Occipital lobe (tissue), 2 donors: ENCODE data around the gene SOWAHC. TPM values are rescaled to one million over a fixed set of nuclear protein-coding genes. Genes with fewer than 3 reads are reported as not detected.
"Not testable (repeated sequence)": the region's sequence is repeated elsewhere in the genome, so short reads cannot be mapped to it uniquely, and the experiment has no call there.

Experiments used
- DNase-seq: peaks from one replicate; lab custom pipeline; 2025; lab: John Stamatoyannopoulos, UW
- total RNA-seq: library from RNA; depleted of rRNA; stranded (reverse); fragments of >200 nt; gene quantifications from one replicate; pipeline ENCODE4 v1.2.3, GENCODE V29; 2014

SOWAHC gene
- total RNA-seq, 1 donor from 2014 or later, result 44.0 TPM

DNA sequence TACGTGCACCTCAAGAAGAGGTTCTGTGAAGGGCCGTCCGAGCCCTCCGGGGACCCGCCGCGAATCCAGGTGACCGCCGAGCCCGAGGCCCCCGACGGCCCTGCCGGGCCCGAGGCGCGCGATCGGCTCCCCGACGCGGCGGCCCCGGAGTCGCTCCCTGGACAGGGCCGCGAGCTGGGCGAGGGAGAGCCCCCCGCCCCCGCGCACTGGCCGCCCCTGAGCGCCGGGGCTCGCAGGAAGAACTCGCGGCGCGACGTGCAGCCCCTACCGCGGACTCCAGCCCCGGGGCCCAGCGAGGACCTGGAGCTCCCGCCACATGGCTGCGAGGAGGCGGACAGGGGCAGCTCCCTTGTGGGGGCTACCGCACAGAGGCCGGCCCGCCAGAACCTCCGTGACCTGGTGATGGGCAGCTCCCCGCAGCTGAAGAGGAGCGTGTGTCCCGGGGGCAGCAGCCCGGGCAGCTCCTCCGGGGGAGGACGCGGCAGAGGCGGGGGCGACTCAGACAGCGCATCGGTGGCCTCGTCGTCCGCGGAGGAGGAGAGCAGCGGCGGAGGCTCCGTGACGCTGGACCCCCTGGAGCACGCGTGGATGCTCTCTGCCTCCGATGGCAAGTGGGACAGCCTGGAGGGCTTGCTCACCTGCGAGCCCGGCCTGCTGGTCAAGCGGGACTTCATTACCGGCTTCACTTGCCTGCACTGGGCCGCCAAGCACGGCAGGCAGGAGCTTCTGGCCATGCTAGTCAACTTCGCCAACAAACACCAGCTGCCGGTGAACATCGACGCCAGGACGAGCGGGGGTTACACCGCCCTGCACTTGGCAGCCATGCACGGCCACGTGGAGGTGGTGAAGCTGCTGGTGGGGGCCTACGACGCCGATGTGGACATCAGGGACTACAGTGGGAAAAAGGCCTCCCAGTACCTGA is 812 bp downstream of the SOWAHC start:
- no peak for DNase-seq

DNA sequence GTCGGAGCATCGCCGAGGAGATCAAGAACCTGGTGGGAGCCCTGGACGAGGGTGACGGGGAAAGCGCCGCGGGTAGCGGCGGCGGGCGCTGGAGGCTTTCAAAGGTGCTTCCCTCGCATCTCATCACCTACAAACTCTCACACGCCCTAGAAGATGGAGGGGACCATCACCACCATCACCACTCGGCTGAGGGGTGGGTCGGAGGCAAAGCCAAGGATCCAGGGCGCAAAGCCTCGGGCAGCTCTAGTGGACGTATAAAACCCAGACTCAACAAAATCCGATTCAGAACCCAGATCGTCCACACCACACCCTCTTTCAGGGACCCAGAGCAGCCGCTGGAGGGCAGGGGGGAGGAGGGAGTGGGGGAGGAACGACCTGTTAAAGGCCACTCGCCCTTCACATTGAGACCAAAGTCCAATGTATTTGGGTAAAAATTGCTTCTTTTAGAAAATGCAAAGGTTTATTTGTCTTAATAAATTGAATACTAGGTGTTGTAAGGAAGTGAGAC is 1.5 kb downstream of the SOWAHC start:
- DNase-seq, result no peak

DNA sequence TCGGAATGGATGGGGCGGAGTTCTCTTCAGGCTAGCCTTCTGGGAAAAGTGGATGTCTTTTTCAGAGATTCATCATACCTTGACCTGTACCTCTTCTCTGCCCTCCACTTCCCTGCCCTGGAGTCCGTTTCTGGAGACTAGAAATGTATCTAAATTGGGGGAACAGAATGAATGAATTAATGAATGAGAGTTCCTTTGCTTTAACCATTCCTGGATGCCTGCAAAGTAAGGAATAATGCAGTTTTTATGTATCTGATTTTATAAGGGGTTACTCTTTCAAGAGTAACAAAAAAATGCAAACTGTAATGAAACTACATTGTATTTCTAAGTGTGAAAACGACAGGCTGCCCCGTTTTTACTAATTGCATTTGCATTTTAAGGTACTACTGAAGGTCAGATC is 2.0 kb downstream of the SOWAHC start:
- DNase-seq, result no peak

DNA sequence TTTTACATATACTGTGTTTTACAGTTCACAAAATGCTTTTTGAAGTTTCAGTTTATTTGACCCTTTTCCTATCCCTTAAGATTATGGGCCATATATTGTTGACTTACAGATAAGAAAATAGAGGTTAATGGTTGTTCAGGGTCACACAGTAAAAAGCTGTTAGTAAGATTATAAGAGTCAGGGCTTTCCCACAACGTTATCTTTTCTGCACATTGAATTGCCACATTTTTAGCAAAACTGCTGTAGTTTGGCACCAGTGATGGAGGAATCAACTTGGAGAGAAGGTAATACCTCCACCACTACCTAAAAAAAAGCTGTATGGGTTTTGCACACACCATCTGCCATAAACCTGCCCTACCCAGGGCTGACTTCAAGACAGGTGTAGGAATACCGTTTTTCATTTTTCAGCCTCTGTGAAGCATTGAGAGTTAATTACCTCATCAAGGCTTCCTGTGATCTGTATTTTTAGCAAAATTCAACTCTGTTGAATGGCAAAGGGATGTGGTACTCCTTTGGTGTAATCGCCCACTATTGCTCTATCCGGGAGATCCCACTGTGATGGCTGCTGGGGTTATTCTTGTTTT is 5.0 kb downstream of the SOWAHC start:
- no peak for DNase-seq

DNA sequence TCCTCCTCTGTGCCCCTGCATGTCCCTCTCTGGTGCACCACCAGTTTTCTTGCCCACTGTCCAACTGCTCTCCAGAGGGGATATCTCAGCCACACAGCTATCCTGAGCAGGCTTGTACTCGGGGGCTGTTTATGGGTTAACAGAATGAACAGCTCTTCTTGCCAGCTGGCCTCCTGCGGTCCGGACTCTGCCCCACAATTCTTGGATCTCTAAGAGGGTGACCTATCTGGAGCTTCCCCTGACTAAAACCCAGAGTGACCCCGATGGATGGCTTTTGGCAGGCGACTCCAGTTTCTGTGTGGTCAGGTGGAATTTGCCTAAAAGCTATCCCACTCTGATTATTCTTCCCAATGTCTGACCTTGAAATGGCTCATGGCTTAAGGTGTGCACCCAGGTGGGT is 9.1 kb downstream of the SOWAHC start:
- DNase-seq, result no peak

DNA sequence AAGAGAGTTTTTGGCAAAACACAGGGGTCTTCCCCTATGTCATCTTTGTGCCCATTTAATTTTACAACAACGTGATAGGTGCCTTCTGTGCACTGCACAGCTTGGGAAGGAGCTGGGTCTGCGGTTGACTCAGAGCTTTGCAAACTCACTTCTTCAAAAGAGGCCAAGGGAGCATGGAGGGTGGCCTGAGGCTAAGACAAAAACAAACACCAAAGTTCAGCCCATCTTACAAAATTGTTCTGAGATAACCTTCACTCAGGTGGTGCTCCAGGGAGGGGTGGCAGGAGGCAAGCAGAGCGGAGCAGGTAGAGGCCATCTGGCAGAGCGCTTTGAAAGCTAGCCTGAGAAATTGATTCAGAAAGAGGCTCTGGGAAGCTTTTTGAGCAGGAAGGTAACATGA is 9.8 kb downstream of the SOWAHC start:
- DNase-seq, result no peak

DNA sequence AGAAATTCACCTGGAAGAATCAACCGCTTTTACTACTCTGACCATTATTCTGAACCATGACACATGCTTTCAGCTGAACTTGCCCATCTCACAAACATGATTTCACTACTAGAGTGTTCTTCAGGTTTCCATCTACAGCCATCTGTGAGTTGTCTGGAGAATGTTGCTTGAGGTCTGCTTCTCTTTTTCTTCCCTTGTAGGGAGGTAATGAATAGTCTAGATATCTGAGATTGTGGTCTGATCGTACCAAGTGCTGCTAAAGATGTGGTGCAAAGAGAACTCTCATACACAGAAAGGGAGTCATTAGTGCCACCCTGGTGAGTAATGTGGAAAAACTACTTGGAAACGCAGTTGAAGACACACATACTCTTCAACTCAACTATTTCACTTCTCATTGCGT is 10.2 kb downstream of the SOWAHC start:
- DNase-seq, result no peak

DNA sequence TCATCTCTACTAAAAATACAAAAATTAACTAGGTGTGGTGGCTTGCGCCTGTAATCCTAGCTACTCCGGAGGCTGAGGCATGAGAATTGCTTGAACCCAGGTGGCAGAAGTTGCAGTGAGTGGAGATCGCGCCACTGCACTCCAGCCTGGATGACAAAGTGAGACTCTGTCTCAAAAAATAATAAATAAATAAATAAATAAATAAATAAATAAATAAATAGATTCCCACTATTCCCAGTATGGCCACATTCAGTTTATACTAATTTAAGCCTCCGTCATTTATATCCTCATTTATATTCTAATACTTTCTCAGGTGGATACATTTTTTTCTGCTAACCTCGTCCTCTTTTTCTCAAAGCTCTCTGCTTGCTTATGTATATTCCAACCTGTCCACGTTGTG is 14.2 kb downstream of the SOWAHC start:
- DNase-seq, result not testable (repeated sequence)

DNA sequence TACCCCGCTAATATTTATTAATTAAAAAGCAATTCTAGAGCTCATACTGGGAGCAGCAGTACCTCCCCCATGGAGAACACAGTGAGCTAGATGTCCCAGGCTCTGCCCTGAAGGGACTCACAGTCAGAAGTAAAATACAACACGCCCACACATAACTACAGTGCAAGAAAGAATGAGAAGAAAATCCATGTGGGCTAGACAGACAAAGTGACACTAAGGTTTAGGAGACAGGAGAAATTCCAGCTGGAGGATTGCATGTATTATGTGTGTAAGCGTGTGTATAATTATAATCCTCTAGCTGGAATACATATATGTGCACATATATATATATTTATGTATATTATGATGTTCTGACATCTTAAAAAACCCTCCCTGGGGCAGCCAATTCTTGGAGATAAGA is 15.7 kb downstream of the SOWAHC start:
- DNase-seq, result no peak

DNA sequence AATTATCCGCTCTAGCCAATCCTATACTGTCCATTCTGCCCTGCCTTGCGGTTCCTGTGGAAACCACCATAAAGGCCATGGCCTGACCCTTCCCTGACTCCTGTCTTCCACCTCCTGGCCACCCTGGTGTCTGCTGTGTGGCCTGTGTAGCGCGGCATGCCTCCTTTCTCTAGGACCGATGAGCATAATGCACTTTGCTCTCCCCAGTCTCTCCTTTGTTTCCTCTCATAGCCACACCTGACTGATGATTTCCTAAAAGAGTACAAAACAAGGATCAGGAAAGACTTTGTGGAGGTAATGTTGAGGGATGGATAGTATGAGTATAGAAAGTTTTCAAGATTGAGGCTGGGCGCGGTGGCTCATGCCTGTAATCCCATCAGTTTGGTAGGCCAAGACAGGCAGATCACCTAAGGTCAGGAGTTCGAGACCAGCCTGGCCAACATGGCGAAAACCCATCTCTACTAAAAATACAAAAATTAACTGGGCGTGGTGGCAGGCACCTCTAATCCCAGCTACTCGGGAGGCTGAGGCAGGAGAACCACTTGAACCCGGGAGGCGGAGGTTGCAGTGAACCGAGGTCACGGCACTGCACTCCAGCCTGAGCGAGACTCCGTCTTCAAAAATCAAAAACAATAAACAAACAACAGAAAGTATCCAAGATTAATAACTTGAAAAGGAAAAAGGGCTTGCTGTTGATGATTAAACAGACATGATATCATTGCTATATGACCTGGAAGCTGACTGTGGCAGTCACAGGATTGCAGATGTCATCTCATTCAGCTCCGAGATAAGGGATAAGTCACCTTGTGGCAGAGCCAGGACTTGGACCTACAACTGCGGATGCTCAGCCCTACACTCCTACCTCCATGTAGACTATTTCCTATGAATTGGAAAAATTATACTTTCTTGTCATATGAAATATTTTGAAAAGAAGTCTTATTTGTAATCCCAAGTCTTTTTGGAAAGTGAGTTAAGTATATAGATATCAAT is 16.6 kb downstream of the SOWAHC start:
- DNase-seq, result no peak

DNA sequence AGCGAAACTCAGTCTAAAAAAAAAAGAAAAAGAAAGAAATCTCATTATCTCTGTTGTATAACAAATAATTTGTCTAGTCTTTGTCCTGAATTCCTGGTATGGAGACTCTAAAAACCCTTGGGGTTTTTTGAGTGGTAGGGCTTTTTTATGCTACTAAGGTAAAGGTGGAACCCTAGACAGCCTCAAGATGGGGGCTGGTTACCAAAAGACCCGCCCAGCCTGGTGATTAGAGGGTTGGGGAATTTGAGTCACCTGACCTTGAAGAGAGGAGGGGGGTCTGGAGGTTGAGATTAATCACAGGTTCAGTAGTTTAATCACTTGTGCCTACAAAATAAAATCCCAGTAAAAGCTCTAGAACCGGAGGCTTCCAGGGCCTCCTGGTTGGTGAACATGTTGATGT is 17.6 kb downstream of the SOWAHC start:
- DNase-seq, result no peak

DNA sequence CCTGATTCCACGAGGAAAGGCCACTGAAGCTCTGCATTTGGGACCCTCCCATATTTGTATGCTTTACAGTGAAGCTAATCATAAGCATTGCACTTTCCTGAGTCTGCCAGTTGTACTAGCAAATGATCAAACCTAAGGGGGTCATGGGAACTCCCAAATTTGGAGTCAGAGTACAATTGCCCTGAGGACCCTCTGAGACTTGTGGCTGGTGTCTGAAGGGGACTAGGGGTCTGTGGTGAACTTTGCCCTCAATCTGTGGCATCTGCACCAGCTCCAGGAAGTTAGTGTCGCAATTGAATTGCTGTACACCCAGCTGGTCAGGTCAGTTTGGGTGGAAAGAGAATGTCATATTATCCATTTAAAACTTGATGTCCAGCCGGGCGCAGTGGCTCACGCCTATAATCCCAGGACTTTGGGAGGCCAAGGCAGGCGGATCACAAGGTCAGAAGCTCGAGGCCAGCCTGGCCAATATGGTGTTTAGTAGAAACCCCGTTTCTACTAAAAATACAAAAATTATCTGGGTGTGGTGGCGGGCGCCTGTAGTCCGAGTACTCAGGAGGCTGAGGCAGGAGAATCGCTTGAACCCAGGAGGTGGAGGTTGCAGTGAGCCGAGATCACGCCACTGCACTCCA is 18.1 kb downstream of the SOWAHC start:
- DNase-seq, result no peak

DNA sequence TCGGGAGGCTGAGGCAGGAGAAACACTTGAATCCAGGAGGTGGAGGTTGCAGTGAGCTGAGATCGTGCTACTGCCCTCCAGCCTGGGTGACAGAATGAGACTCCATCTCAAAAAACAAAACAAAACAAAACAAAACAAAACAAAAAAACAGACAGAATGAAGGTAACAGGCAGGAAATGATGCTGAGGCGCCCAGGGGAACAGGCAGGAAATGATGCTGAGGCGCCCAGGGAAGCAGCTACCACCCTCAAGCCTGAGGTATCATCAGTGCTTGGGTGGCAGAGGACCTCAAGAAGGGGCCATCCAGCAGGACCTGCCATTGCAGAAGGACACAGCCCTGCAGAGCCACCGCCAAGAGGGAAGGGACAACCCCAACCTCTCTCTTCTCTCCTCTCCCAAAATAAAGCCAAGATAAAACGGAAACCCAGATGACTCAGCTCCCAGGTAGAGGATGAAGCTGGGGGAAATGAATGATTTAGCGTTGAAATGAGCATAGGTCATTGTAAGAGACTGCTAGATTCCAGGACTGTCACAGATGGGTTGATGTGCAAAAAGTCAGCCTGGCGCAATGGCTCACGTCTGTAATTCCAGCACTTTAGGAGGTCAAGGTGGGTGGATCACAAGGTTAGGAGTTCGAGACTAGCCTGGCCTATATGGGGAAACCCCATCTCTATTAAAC is 19.3 kb downstream of the SOWAHC start:
- DNase-seq, result no peak

DNA sequence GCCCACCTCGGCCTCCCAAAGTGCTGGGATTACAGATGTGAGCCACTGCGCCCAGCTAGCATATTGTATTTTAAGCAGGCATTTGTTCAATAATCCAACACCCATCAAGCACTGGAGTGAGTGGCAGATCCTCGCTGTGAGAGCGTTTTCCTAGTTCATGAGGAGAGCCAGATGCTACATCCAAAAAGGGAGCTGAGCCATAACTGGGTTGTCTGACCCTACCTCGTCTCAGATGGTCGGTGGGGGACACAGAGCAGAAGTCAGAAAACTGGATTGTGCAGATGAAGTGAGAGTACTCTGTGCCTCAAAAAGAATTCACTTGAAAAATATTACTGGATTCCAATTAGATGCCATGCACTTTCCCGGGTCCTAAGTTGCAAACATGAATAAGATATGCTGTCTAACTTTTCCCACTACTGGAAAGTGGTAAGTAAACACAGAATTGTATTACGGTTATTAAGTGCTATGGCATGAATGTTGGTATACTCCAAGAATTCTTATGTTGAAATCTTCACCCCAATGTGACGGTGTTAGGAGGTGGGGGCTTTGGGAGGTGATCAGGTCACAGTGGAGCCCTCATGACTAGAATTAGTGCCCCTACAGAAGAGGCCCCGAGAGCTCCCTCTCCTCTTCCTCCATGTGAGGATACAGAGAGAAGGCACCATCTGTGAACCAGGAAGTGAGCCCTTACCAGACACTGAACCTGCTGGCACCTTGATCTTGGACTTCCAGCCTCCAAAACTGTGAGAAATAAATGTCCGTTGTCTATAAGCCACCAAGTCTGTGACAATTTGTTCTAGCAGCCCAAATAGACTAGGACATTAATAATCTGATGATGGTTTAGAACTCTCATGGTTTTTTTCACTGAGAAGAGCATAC is 21.5 kb downstream of the SOWAHC start:
- DNase-seq, result no peak

DNA sequence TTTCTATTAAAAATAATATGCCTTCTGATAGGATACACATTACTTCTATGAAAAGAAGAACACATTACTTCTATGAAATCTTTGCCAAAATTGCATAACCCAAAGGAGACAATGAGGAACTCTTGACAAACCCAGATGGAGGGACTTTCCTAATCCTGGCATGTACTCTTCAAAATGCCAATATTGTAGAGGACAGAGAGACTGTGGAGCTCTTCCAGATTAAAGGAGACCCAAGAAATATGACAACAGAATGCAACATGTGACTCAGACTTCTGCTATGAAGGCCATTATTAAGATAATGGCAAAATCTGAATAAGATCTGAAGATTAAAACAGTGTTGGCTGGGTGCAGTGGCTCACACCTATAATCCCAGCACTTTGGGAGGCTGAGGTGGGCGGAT is 22.2 kb downstream of the SOWAHC start:
- no peak for DNase-seq

DNA sequence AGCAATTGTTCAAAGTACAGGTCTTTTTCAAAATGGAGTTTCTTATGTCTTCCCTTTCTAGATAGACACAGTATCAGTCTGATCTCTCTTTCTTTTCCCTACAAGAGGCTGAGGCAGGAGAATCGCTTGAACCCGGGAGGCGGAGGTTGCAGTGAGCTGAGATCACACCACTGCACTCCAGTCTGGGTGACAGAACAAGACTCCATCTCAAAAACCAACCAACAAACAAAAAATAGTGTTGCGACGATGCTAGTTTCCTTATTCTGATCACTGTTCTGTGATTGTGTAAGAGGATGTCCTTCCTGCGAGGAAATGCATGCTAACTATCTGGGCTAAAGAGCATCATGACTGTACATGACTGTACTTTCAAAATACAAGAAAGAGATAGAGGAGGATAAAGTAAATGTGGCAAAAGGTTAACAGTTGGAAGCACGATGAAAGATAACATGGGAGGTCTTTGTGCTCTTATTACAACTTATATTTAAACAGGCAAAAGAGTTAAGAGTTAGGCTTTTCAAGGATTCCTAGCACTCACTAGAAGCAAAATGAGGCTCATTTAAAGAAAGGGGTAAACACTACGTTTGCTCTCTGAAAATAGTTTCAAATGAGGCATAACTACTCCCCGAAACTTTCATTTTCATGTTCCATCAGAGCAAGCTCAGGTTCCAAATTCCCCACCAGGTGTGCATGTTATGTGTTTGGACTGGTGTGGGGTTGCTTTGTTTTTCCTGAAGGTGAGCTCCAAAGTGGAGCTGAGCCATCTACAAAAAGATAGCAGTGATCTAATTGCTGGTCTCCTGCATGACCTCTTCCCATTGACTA is 23.8 kb downstream of the SOWAHC start:
- no peak for DNase-seq

DNA sequence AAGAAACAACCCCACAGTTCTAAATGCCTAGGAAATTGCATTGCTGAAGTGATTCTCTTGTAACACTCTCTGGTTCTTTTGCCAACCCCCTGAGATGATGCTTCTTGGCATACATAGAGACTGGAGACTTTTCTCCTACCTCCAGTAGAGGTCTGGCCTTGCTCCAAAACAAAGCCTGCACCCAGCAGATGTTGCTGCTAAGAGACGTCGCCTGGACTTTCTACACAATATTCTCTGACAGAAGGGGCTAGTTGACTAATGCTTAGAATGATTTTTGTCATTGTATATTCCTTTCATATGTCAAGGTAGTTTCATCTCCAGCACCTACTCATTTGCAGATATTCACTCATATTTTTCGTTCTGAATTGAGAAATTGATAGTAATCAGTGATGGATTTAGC is 24.6 kb downstream of the SOWAHC start:
- DNase-seq, result no peak

DNA sequence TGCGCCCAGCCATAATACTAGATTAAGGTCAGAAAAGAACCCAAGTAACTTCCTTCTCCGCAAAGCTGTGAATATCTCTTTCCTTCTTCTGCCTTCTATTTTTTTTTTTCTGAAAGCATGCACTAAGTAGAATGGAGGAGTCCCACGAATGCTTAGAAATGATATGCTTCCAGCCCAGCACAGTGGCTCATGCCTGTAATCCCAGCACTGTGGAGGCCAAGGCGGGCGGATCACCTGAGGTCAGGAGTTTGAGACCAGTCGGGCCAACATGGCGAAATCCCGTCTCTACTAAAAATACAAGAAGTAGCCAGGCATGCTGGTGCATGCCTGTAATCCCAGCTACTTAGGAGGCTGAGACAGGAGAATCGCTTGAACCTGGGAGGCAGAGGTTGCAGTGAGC is 25.8 kb downstream of the SOWAHC start:
- DNase-seq, result not testable (repeated sequence)
